C4-2B (cell line): ENCODE measurements around the gene ATOSA.

ENCODE experiments used
- H3K27ac ChIP-seq: fragments of 450-650 bp; 2 replicates; pipeline ENCODE4 v1.5.1; 2017
- ZFX ChIP-seq: fragments of 450-650 bp; IDR thresholded peaks from 2 replicates; pipeline ENCODE4 v1.6.1; 2017
- TF ChIP-seq, protein P1 (sequence below): fragments of 450-650 bp; conservative IDR thresholded peaks from 2 replicates; pipeline ENCODE4 v1.5.1; 2017; ENCODE audit warnings: mild to moderate bottlenecking

ATOSA gene

DNA sequence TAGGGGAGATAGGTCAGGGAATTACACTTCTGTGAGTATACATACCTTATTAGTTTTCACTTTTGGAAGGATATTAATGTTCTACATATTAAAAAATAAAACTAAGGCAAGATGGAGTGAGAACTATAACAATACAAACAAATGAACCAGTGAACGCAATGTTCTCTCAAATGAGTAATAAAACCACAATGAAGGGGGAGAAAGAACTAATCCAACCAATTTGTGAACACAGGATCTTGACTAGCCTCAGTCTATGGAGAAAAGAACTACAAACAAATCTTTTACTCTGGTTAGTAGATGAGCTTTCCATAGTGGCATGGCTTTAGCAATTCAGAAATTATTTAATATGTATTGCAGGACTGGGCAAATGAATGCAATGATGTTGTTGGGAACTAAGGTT, 26.9 kb upstream of the ATOSA start:
- TF ChIP-seq ZFX: no peak
- TF ChIP-seq, protein P1, sequence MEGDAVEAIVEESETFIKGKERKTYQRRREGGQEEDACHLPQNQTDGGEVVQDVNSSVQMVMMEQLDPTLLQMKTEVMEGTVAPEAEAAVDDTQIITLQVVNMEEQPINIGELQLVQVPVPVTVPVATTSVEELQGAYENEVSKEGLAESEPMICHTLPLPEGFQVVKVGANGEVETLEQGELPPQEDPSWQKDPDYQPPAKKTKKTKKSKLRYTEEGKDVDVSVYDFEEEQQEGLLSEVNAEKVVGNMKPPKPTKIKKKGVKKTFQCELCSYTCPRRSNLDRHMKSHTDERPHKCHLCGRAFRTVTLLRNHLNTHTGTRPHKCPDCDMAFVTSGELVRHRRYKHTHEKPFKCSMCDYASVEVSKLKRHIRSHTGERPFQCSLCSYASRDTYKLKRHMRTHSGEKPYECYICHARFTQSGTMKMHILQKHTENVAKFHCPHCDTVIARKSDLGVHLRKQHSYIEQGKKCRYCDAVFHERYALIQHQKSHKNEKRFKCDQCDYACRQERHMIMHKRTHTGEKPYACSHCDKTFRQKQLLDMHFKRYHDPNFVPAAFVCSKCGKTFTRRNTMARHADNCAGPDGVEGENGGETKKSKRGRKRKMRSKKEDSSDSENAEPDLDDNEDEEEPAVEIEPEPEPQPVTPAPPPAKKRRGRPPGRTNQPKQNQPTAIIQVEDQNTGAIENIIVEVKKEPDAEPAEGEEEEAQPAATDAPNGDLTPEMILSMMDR: no peak
- no peak overlapping the region for H3K27ac ChIP-seq

DNA sequence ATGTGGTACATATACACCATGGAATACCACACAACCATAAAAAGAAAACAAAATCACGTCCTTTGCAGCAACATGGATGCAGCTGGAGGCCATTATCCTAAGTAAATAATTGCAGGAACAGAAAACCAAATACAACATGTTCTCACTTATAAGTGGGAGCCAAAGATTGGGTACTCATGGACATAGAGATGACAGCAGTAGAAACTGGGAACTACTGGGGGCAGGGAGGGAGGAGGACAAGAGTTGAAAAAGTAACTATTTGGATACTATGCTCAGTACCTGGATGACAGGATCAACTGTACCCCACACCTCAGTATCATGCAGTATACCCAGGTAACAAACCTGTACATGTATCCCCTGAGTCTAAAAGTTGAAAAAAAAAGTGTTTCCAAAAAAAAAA, 23.2 kb upstream of the ATOSA start:
- H3K27ac ChIP-seq: no peak overlapping the region
- TF ChIP-seq, protein P1: no peak
- no peak for TF ChIP-seq ZFX

DNA sequence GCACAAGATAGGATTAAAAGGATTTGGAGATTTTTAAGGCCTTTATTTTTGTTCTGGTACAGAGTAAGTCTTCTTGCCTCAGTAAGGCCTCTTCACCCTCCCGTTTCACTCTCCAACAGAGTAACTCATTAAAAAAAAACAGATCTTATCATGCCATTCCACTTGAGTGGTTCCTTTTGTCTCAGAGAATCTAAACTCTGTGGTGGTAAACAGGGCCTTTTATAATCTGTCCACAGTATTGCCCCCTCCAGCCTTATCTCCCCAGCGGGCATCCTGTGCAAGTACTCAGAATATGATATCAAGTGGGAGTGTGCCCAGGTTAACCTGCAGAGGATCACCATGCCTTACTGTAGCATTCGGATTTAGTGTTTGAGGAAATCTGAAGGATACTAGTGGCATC, 20.3 kb upstream of the ATOSA start:
- H3K27ac ChIP-seq: no peak overlapping the region
- TF ChIP-seq, protein P1: no peak
- no peak for TF ChIP-seq ZFX

GRCh38 chr15:52698514-52698913, 19.3 kb upstream of the ATOSA start:
- no peak overlapping the region for H3K27ac ChIP-seq
- no peak for TF ChIP-seq ZFX
- TF ChIP-seq, protein P1: no peak

DNA sequence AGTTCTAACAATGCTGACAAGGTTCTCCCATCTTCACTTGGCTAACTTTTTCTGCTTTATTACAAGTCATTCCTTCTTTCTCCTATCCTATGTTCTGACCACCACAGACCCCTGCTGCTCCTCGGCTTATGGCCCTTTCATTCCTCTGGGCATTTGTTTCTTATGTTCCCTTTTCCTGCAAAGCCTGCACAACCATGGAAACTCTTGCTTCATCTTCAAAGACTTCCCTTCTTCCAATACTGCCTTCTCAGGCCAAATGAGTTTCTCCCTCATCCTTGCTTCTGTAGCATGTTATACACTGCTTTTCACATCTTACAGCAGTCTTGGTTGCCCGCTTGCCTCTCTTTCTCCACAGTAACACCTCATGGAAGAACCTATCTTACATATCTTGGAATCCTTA, 17.9 kb upstream of the ATOSA start:
- TF ChIP-seq, protein P1: no peak
- no peak for TF ChIP-seq ZFX
- H3K27ac ChIP-seq: no peak overlapping the region

- no peak overlapping the region for H3K27ac ChIP-seq
- no peak for TF ChIP-seq ZFX
- TF ChIP-seq, protein P1: no peak
Measured at GRCh38 chr15:52695154-52695553, 16.0 kb upstream of the ATOSA start.

DNA sequence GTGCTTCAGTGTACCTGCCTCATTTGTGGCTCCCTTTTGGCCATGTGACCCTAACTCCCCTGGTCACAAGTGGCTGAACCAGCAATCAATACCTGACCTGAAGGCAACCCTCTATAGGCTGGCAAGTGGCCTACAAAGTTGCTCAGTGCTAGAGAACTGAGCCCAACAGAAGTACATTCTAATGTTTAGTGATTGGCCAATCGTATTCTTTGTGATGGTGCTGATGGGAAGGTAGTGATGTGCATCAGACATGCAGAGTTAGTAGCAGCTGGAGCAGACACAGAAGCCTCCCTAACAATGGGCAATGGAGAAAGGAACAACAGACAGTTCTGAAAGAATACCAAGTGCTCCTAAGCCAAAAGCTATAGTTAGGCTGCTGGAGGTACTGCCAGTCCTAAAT, 10.4 kb upstream of the ATOSA start:
- no peak overlapping the region for H3K27ac ChIP-seq
- TF ChIP-seq ZFX: no peak
- TF ChIP-seq, protein P1: no peak

- no peak overlapping the region for H3K27ac ChIP-seq
- no peak for TF ChIP-seq ZFX
- TF ChIP-seq, protein P1: no peak
Measured at GRCh38 chr15:52683580-52683979, 4.4 kb upstream of the ATOSA start.
